ENCODE data around the gene CTAGE1. TPM values are rescaled to one million over a fixed set of nuclear protein-coding genes. Genes with fewer than 3 reads are reported as not detected.

Gene CTAGE1
- total RNA-seq, 2 experiments from 2014 or later, result not detected

GRCh38 chr18:22428672-22429071 lies 11.0 kb upstream of the CTAGE1 start:
- ChIA-PET CTCF (no interaction called here), POLR2A (no interaction called here)
- no peak for DNase-seq
- no peaks in the 10 kb centered on the region for H3K4me1 Mint-ChIP-seq
- H3K4me3 Mint-ChIP-seq, result no peak overlapping the region
- H3K27me3 Mint-ChIP-seq, result no peaks in the 10 kb centered on the region
- no peaks in the 10 kb centered on the region for H3K36me3 Mint-ChIP-seq (ENCODE audit: low read depth)
- H3K27ac Mint-ChIP-seq, result no peak overlapping the region
- H3K9me3 Mint-ChIP-seq, result no peaks in the 10 kb centered on the region

GRCh38 chr18:22427822-22428549 lies 10.3 kb upstream of the CTAGE1 start:
- Mint-ChIP-seq H3K36me3 (ENCODE audit: low read depth) (no peaks in the 10 kb centered on the region), H3K27ac (no peak overlapping the region), H3K27me3 (no peaks in the 10 kb centered on the region), H3K4me3 (no peak overlapping the region), H3K4me1 (no peaks in the 10 kb centered on the region), H3K9me3 (no peaks in the 10 kb centered on the region)
- ChIA-PET CTCF (no interaction called here), POLR2A (no interaction called here)
- DNase-seq, result no peak

DNA sequence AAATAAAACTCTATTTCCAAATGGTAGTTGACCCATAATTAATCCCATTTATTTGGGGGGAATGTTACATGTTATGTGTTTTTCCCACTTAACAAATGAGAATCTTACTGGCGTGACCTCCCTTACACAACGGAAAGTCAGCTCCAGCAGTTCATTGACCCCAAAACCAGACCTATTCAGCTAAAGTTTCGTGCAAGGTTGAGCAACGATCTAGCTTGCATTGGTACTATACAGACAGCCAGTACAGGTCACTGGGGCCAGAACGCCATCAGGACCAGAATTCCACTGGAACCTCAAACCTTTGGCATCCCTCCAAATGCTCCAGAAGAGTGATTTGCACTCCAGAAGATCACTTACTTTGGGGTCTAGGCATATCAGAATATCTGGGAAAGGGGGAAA lies 6.8 kb upstream of the CTAGE1 start:
- no peak for DNase-seq
- H3K9me3 Mint-ChIP-seq, result peaks cover 5% of the 10 kb centered on the region
- POLR2A ChIA-PET, result no interaction called here
- CTCF ChIA-PET, result no interaction called here
- no peak overlapping the region for H3K27ac Mint-ChIP-seq
- H3K36me3 Mint-ChIP-seq (ENCODE audit: low read depth), result no peaks in the 10 kb centered on the region
- no peak overlapping the region for H3K4me3 Mint-ChIP-seq
- H3K4me1 Mint-ChIP-seq, result no peaks in the 10 kb centered on the region
- no peaks in the 10 kb centered on the region for H3K27me3 Mint-ChIP-seq

DNA sequence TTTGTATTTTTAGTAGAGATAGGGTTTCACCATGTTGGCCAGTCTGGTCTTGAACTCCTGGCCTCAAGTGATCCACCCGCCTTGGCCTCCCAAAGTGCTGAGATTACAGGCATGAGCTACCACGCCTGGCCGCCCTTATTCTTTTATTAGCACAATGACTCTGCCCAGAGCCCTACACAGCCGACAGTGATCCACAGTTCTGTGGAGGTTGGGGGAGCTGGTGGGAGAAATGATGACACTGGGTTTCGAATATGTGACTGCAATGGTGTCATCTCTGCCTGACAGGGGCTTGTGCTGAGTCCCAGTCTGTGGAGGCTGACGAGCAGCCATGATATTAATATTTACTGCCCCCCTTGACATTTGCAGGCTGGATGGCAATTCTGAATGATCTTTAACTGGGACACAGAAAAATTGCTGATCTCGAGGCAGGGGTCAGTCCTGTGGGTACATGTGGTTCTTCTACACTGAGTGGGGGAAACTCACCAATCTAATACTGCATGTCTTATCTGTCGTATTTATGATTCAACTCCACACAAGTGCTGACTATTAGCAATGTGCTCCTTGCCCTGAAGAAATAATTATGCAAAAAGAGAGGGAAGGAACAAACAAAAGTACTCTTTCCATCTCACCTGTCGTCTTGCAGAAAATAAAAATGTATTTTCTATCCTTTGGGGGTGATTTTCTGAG lies 6.3 kb upstream of the CTAGE1 start:
- CTCF ChIA-PET, result no interaction called here
- H3K36me3 Mint-ChIP-seq (ENCODE audit: low read depth), result no peaks in the 10 kb centered on the region
- no peak for DNase-seq
- no peak overlapping the region for H3K4me3 Mint-ChIP-seq
- H3K27ac Mint-ChIP-seq, result no peak overlapping the region
- no peaks in the 10 kb centered on the region for H3K4me1 Mint-ChIP-seq
- peaks cover 5% of the 10 kb centered on the region for H3K9me3 Mint-ChIP-seq
- no peaks in the 10 kb centered on the region for H3K27me3 Mint-ChIP-seq
- POLR2A ChIA-PET, result no interaction called here

GRCh38 chr18:22422909-22423548 lies 5.3 kb upstream of the CTAGE1 start:
- Mint-ChIP-seq H3K4me1 (no peaks in the 10 kb centered on the region), H3K27ac (no peak overlapping the region), H3K9me3 (peaks cover 11% of the 10 kb centered on the region), H3K36me3 (ENCODE audit: low read depth) (no peaks in the 10 kb centered on the region), H3K4me3 (no peak overlapping the region), H3K27me3 (no peaks in the 10 kb centered on the region)
- CTCF ChIA-PET, result no interaction called here
- POLR2A ChIA-PET, result no interaction called here
- DNase-seq, result no peak

GRCh38 chr18:22420652-22421051 lies 2.9 kb upstream of the CTAGE1 start:
- CTCF ChIA-PET, result no interaction called here
- Mint-ChIP-seq H3K4me3 (no peak overlapping the region), H3K36me3 (ENCODE audit: low read depth) (no peaks in the 10 kb centered on the region)

GRCh38 chr18:22412176-22412911 lies 5.4 kb downstream of the CTAGE1 start:
- no peaks in the 10 kb centered on the region for H3K36me3 Mint-ChIP-seq (ENCODE audit: low read depth)
- peaks cover 8% of the 10 kb centered on the region for H3K9me3 Mint-ChIP-seq
- ChIA-PET CTCF (interaction anchor here (0.6 kb wide), 1 partner anchor 176 kb away, joined by 6 read pairs; no protein-coding TSS in a partner anchor), POLR2A (no interaction called here)
- DNase-seq, result no peak
- no peak overlapping the region for H3K4me3 Mint-ChIP-seq
- H3K4me1 Mint-ChIP-seq, result no peaks in the 10 kb centered on the region
- H3K27me3 Mint-ChIP-seq, result no peaks in the 10 kb centered on the region
- H3K27ac Mint-ChIP-seq, result no peak overlapping the region

More at GRCh38 chr18:22420652-22421051, 2.9 kb upstream of the CTAGE1 start:
- DNase-seq, result no peak
- POLR2A ChIA-PET, result no interaction called here
- H3K27ac Mint-ChIP-seq, result no peak overlapping the region
- peaks cover 11% of the 10 kb centered on the region for H3K9me3 Mint-ChIP-seq
- H3K27me3 Mint-ChIP-seq, result no peaks in the 10 kb centered on the region
- no peaks in the 10 kb centered on the region for H3K4me1 Mint-ChIP-seq

- ChIA-PET CTCF (no interaction called here), POLR2A (no interaction called here)
- Mint-ChIP-seq H3K36me3 (ENCODE audit: low read depth) (no peaks in the 10 kb centered on the region), H3K9me3 (peaks cover 8% of the 10 kb centered on the region), H3K27ac (no peak overlapping the region), H3K4me3 (no peak overlapping the region), H3K4me1 (no peaks in the 10 kb centered on the region), H3K27me3 (no peaks in the 10 kb centered on the region)
- DNase-seq, result no peak
These were observed 6.3 kb downstream of the CTAGE1 start for GRCh38 chr18:22411446-22411845.

- Mint-ChIP-seq H3K4me3 (no peak overlapping the region), H3K4me1 (no peaks in the 10 kb centered on the region), H3K27me3 (no peaks in the 10 kb centered on the region), H3K27ac (no peak overlapping the region), H3K9me3 (peaks cover 8% of the 10 kb centered on the region), H3K36me3 (ENCODE audit: low read depth) (no peaks in the 10 kb centered on the region)
- no peak for DNase-seq
- POLR2A ChIA-PET, result no interaction called here
- CTCF ChIA-PET, result no interaction called here
These were observed 7.6 kb downstream of the CTAGE1 start for GRCh38 chr18:22410126-22410525.

DNA sequence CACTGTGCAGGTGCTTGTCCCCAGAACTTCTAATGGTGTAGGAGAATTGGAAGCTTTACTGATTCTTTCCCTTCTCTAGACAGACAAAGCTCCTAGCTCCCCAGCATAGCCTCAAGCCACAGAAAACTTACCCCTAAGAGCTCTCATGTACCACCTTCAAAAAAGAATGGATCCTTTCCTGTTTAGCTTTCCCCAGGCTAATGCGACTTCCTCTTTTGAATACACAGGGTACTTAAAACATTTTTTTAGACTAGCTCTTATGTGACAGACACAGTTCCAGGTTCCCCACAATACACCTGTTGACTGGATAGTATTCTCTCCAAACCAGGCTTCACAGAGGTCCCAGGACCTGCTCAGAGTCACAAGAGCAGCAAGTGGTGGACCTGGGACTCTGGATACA lies 8.3 kb downstream of the CTAGE1 start:
- CTCF ChIA-PET, result no interaction called here
- H3K9me3 Mint-ChIP-seq, result peaks cover 11% of the 10 kb centered on the region
- H3K4me3 Mint-ChIP-seq, result no peak overlapping the region
- no peaks in the 10 kb centered on the region for H3K27me3 Mint-ChIP-seq
- no peaks in the 10 kb centered on the region for H3K4me1 Mint-ChIP-seq
- no peak overlapping the region for H3K27ac Mint-ChIP-seq
- no peak for DNase-seq
- POLR2A ChIA-PET, result no interaction called here
- H3K36me3 Mint-ChIP-seq (ENCODE audit: low read depth), result no peaks in the 10 kb centered on the region

GRCh38 chr18:22408059-22408458 lies 9.7 kb downstream of the CTAGE1 start:
- Mint-ChIP-seq H3K4me3 (no peak overlapping the region), H3K27ac (no peak overlapping the region), H3K36me3 (ENCODE audit: low read depth) (no peaks in the 10 kb centered on the region), H3K9me3 (peaks cover 11% of the 10 kb centered on the region), H3K4me1 (no peaks in the 10 kb centered on the region), H3K27me3 (no peaks in the 10 kb centered on the region)
- CTCF ChIA-PET, result no interaction called here
- DNase-seq, result no peak
- POLR2A ChIA-PET, result no interaction called here

GRCh38 chr18:22405142-22405541 lies 12.6 kb downstream of the CTAGE1 start:
- Mint-ChIP-seq H3K9me3 (peaks cover 7% of the 10 kb centered on the region), H3K36me3 (ENCODE audit: low read depth) (no peaks in the 10 kb centered on the region), H3K27ac (no peak overlapping the region), H3K27me3 (no peaks in the 10 kb centered on the region), H3K4me1 (no peaks in the 10 kb centered on the region), H3K4me3 (no peak overlapping the region)
- CTCF ChIA-PET, result interaction anchor here (0.6 kb wide), 1 partner anchor 46 kb away, joined by 4 read pairs; no protein-coding TSS in a partner anchor
- POLR2A ChIA-PET, result no interaction called here
- no peak for DNase-seq

DNA sequence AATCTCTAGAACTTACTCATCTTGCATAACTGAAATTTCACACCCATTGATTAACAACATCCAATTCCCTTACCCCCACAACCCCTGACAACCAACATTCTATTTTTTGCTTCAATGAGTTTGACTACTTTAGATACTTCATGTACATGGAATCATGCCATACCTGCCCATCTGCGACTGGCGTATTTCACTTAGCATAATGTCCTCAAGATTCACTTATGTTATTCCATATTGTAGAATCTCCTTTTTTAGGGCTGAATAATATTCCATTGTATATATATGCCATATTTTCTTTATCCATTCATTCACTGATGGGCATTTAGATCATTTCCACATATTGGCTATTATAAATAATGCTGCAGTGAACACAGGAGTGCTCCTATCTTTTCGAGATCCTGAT lies 13.8 kb downstream of the CTAGE1 start:
- CTCF ChIA-PET, result no interaction called here
- Mint-ChIP-seq H3K9me3 (peaks cover 5% of the 10 kb centered on the region), H3K27me3 (no peaks in the 10 kb centered on the region), H3K4me3 (no peak overlapping the region), H3K27ac (no peak overlapping the region), H3K36me3 (ENCODE audit: low read depth) (no peaks in the 10 kb centered on the region), H3K4me1 (no peaks in the 10 kb centered on the region)
- no peak for DNase-seq
- POLR2A ChIA-PET, result no interaction called here
